Amniotic epithelial cell (primary cell): ENCODE measurements around the gene SPX.

Experiments used
- DNase-seq: peaks from one replicate; pipeline ENCODE4 v3.0.0-alpha.2; 2010; ENCODE audit warnings: low read depth

SPX gene

GRCh38 chr12:21577516-21577915 lies 51.4 kb downstream of the SPX start:
- DNase-seq: no peak

- DNase-seq: no peak
Observed at GRCh38 chr12:21580748-21581516, 54.8 kb downstream of the SPX start.
